PC-9 (cell line): ENCODE results near the gene ADGRL3. TPM values are rescaled to one million over a fixed set of nuclear protein-coding genes. Genes with fewer than 3 reads are reported as not detected.

ENCODE experiments used
- BruUV-seq: library from RNA; stranded (reverse); fragments of 400-500 nt; replicated peaks from 2 replicates; lab custom pipeline; 2021; lab: Mats Ljungman, UMichigan
- CTCF ChIA-PET: fragments of 300-600 bp; sonication (Branson Sonifier 250); formaldehyde crosslinking; loops from one replicate; lab custom pipeline; 2022; ENCODE audit warnings: antibody characterized with exemption; lab: Charles Lee
- POLR2A ChIA-PET: fragments of 300-600 bp; sonication (Branson Sonifier 250); formaldehyde crosslinking; loops from one replicate; lab custom pipeline; 2022; ENCODE audit warnings: antibody characterized with exemption; ENCODE audit not compliant: unreplicated experiment; lab: Charles Lee
- DNase-seq, 2 experiments: peaks; one replicate each; pipeline versions ENCODE4 v3.0.0 to v3.0.0-alpha.2; 2015 to 2022; ENCODE audit warnings: mixed read lengths in 1 of 2
- H2AFZ ChIP-seq: fragments of 200-600 bp; sonication (generic); 2 replicates; pipeline ENCODE4 v1.8.1; 2017; ENCODE audit warnings: antibody characterized with exemption
- H3F3A ChIP-seq: fragments of 200-600 bp; sonication (generic); 2 replicates; pipeline ENCODE4 v1.8.1; 2017; ENCODE audit warnings: antibody characterized with exemption, mild to moderate bottlenecking, low read depth; ENCODE audit not compliant: insufficient read depth
- H3K27ac ChIP-seq: fragments of 200-600 bp; sonication (generic); 2 replicates; pipeline ENCODE4 v1.6.1; 2016; ENCODE audit warnings: mixed run types
- H3K27me3 ChIP-seq: fragments of 200-600 bp; sonication (generic); 2 replicates; pipeline ENCODE4 v1.6.1; 2016; ENCODE audit warnings: low read depth, mixed run types; ENCODE audit not compliant: insufficient read depth
- H3K36me3 ChIP-seq: fragments of 200-600 bp; sonication (generic); 2 replicates; pipeline ENCODE4 v1.6.1; 2016; ENCODE audit warnings: low read depth, mixed run types
- H3K4me1 ChIP-seq: fragments of 200-600 bp; sonication (generic); replicated peaks from 2 replicates; pipeline ENCODE4 v1.6.1; 2016; ENCODE audit warnings: mixed run types; ENCODE audit not compliant: insufficient read depth
- H3K4me2 ChIP-seq: fragments of 200-600 bp; sonication (generic); 2 replicates; pipeline ENCODE4 v1.6.1; 2017; ENCODE audit warnings: mixed run types
- H3K4me3 ChIP-seq: fragments of 200-600 bp; sonication (generic); 2 replicates; pipeline ENCODE4 v1.6.1; 2016; ENCODE audit warnings: mixed run types
- H3K79me2 ChIP-seq: fragments of 200-600 bp; sonication (generic); 2 replicates; pipeline ENCODE4 v1.6.1; 2017; ENCODE audit warnings: low read depth, mixed run types
- H3K9me2 ChIP-seq: fragments of 200-600 bp; sonication (generic); 2 replicates; pipeline ENCODE4 v1.8.1; 2017; ENCODE audit warnings: mild to moderate bottlenecking; ENCODE audit not compliant: insufficient read depth
- H3K9me3 ChIP-seq: fragments of 200-600 bp; sonication (generic); 2 replicates; pipeline ENCODE4 v1.8.1; 2016; ENCODE audit warnings: low read depth; ENCODE audit not compliant: insufficient read depth
- H4K20me1 ChIP-seq: fragments of 200-600 bp; sonication (generic); 2 replicates; pipeline ENCODE4 v1.8.1; 2017; ENCODE audit not compliant: insufficient read depth
- EZH2 ChIP-seq: fragments of 200-600 bp; sonication (generic); IDR thresholded peaks from 2 replicates; pipeline ENCODE4 v1.8.0; 2017; ENCODE audit warnings: antibody characterized with exemption, low read depth
- intact Hi-C: fragments of 100-400 bp; cut with micrococcal nuclease; formaldehyde crosslinking; loops from one replicate; pipeline ENCODE4 v1.10.0; 2022; ENCODE audit not compliant: unreplicated experiment
- total RNA-seq: library from RNA; stranded (reverse); gene quantifications from 2 replicates; pipeline ENCODE4 v1.2.3, GENCODE V29; 2021
- TF ChIP-seq, protein P1 (sequence below): fragments of 200-600 bp; sonication (generic); conservative IDR thresholded peaks from 2 replicates; pipeline ENCODE4 v1.6.1; 2017; ENCODE audit warnings: mixed run types, antibody characterized with exemption, mild to moderate bottlenecking, moderate library complexity

Gene ADGRL3
- total RNA-seq, 1 experiment from 2014 or later = 1.6 TPM

DNA sequence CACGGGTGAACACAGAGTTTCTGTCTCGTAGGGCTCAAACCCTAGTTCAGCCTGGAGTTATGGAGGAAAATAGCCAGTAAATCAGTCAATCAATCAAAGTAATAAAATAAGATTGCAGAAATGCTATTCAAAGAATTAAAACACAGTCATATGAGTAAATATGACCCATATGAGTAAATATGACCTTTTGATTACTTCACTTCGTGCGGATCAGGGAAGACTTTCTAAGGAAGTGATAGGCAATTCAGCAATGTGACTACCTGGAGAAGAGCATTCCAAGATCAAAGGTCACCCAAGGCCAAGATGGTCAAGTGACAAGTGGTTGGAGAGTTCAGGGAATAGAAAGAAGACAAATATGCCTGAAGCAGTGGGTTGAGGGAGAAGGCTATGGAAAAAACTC is 722.6 kb downstream of the ADGRL3 start:
- H3K4me2 ChIP-seq = no peak overlapping the region
- H3K9me2 ChIP-seq = no peaks in the 10 kb centered on the region
- H3K27me3 ChIP-seq = no peaks in the 10 kb centered on the region
- H2AFZ ChIP-seq = no peak overlapping the region
- no peaks in the 10 kb centered on the region for H3K36me3 ChIP-seq
- no peaks in the 10 kb centered on the region for H3F3A ChIP-seq
- H3K4me1 ChIP-seq = no peaks in the 10 kb centered on the region
- ChIA-PET POLR2A (no interaction called here), CTCF (no interaction called here)
- H3K79me2 ChIP-seq = no peaks in the 10 kb centered on the region
- no peaks in the 10 kb centered on the region for H4K20me1 ChIP-seq
- H3K27ac ChIP-seq = no peak overlapping the region
- no peak for TF ChIP-seq EZH2
- TF ChIP-seq, protein P1, sequence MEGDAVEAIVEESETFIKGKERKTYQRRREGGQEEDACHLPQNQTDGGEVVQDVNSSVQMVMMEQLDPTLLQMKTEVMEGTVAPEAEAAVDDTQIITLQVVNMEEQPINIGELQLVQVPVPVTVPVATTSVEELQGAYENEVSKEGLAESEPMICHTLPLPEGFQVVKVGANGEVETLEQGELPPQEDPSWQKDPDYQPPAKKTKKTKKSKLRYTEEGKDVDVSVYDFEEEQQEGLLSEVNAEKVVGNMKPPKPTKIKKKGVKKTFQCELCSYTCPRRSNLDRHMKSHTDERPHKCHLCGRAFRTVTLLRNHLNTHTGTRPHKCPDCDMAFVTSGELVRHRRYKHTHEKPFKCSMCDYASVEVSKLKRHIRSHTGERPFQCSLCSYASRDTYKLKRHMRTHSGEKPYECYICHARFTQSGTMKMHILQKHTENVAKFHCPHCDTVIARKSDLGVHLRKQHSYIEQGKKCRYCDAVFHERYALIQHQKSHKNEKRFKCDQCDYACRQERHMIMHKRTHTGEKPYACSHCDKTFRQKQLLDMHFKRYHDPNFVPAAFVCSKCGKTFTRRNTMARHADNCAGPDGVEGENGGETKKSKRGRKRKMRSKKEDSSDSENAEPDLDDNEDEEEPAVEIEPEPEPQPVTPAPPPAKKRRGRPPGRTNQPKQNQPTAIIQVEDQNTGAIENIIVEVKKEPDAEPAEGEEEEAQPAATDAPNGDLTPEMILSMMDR = no peak
- H3K4me3 ChIP-seq = no peak overlapping the region
- no TSS peak for BruUV-seq
- intact Hi-C loops = no loop called here
- H3K9me3 ChIP-seq = no peaks in the 10 kb centered on the region
- peak in 1 of 2 experiments; percentile 35 for DNase-seq

DNA sequence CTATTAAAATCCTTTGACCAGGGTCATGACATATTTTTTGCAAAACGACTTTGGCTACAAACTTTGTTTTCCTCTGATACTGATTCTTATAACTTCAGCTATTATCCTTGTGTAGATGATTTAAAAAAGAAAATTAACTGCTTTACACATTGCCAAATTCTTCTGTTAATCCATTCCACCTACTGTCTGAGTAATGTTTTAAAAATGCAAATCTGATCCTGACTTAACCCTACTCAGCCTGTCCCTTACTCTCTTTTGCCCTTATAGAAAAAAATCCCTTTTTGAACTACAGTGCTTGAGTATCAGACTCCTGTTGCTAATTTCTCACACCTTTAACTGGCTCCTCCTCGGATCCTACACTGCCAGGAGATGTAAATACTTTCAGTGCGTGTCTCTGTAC is 723.1 kb downstream of the ADGRL3 start:
- no TSS peak for BruUV-seq
- intact Hi-C loops = no loop called here
- POLR2A ChIA-PET = no interaction called here
- Histone ChIP-seq H3K4me2 (no peak overlapping the region), H3K4me3 (no peak overlapping the region), H3K36me3 (no peaks in the 10 kb centered on the region), H3K79me2 (no peaks in the 10 kb centered on the region), H3K4me1 (no peaks in the 10 kb centered on the region), H3F3A (no peaks in the 10 kb centered on the region), H4K20me1 (no peaks in the 10 kb centered on the region), H2AFZ (no peak overlapping the region), H3K9me2 (no peaks in the 10 kb centered on the region), H3K9me3 (no peaks in the 10 kb centered on the region), H3K27ac (no peak overlapping the region), H3K27me3 (no peaks in the 10 kb centered on the region)
- no peak for DNase-seq
- TF ChIP-seq, protein P1 = no peak
- TF ChIP-seq EZH2 = no peak
- CTCF ChIA-PET = no interaction called here

DNA sequence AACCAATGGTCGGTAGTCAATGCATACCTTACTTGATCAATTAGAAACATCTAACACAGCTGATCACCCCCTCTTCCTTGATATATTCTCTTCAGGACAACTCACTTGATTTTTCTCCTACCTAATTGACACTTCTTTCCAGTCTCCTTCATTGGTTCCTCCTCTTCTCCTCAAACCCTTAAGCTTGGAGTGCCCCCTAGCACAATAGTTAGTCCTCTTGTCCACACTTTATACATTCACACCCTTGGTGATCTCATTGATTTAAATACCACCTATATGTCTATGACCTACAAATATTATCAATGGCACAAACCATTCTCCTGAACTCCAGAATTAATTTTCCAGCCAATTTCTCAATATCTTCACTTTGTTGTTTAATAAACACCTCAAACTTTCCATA is 724.0 kb downstream of the ADGRL3 start:
- no peaks in the 10 kb centered on the region for H3K79me2 ChIP-seq
- intact Hi-C loops = no loop called here
- no peaks in the 10 kb centered on the region for H3F3A ChIP-seq
- DNase-seq = no peak
- no peak overlapping the region for H3K4me2 ChIP-seq
- ChIA-PET POLR2A (no interaction called here), CTCF (no interaction called here)
- H3K4me1 ChIP-seq = no peaks in the 10 kb centered on the region
- BruUV-seq = no TSS peak
- no peaks in the 10 kb centered on the region for H4K20me1 ChIP-seq
- no peaks in the 10 kb centered on the region for H3K27me3 ChIP-seq
- H3K27ac ChIP-seq = no peak overlapping the region
- no peaks in the 10 kb centered on the region for H3K36me3 ChIP-seq
- no peaks in the 10 kb centered on the region for H3K9me2 ChIP-seq
- no peaks in the 10 kb centered on the region for H3K9me3 ChIP-seq
- no peak overlapping the region for H3K4me3 ChIP-seq
- no peak overlapping the region for H2AFZ ChIP-seq
- TF ChIP-seq, protein P1 = no peak
- no peak for TF ChIP-seq EZH2
